Measurements from ENCODE around the gene FAAP100.

Gene FAAP100

DNA sequence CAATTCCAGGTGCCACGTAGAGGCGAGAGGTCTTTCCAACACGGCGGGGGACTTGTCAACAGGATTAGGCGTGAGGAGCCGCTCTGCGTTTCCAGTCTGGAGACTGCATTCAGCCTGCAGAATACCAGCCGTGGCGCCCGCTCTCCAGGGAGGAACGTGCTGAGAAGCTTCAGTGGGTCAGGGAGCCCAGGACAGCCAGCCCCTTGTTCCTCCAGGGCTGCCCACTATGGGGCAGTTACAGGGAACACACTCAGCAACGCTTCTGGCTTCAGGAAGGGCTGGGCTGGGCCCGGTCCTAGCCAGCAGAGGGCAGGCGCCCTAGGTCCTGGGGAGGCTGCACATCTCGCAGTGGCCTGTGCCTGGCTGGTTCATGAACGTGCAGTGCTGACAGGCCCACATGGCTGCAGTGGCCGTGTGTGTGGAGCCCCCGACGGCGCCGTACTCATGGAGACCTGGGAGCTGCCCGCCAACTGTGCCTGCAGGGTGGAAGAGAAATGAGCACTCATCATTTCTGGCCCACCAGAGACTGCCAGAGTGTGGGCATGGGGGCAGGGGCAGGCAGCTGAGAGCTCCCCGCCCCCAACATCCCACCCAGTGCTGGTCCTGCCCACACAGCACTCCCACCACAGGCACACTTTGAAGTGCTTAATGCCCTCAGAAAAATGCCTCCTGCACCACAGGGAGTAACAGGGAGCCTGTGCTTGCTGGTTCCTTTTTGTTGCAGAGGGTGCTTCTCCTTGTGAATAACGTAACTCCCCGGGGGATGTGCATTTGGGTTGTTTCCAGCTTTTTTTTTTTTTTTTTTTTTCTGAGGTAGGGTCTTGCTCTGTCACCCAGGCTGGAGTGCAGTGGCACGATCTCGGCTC is 7.0 kb upstream of the FAAP100 start:
- peaks cover 35% of the 10 kb centered on the region for H3K36me3 Mint-ChIP-seq (ENCODE audit: low read depth)
- no peaks in the 10 kb centered on the region for H3K27me3 Mint-ChIP-seq (ENCODE audit: low read depth, poor library complexity)
- no peaks in the 10 kb centered on the region for H3K9me3 Mint-ChIP-seq
- H3K27ac Mint-ChIP-seq, result no peak overlapping the region
- peaks cover 3% of the 10 kb centered on the region for H3K4me1 Mint-ChIP-seq
- TF ChIP-seq, protein P1, sequence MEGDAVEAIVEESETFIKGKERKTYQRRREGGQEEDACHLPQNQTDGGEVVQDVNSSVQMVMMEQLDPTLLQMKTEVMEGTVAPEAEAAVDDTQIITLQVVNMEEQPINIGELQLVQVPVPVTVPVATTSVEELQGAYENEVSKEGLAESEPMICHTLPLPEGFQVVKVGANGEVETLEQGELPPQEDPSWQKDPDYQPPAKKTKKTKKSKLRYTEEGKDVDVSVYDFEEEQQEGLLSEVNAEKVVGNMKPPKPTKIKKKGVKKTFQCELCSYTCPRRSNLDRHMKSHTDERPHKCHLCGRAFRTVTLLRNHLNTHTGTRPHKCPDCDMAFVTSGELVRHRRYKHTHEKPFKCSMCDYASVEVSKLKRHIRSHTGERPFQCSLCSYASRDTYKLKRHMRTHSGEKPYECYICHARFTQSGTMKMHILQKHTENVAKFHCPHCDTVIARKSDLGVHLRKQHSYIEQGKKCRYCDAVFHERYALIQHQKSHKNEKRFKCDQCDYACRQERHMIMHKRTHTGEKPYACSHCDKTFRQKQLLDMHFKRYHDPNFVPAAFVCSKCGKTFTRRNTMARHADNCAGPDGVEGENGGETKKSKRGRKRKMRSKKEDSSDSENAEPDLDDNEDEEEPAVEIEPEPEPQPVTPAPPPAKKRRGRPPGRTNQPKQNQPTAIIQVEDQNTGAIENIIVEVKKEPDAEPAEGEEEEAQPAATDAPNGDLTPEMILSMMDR (IDR thresholded peaks at IDR 0.05), result no peak
- no peak overlapping the region for H3K4me3 Mint-ChIP-seq
- no peak for DNase-seq

DNA sequence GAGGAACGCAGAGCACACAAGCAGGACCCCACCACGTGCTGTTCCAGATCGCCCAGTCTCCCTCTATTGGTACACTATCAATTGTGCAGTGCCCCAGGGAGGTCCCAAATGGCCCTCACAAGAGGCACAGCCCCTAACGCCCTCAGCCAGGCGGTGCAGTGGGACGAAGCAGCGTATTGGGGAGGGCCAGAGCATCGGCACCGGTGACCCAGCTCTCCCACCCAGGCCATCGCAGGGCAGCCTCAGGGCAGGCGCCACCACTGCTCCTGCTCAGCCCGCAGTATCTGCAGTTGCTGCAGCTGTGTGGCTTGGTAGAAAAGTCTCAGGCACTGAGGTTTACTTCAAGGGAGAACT is 5.9 kb upstream of the FAAP100 start:
- peaks cover 27% of the 10 kb centered on the region for H3K36me3 Mint-ChIP-seq (ENCODE audit: low read depth)
- no peak for DNase-seq
- no peak overlapping the region for H3K27ac Mint-ChIP-seq
- H3K9me3 Mint-ChIP-seq, result no peaks in the 10 kb centered on the region
- TF ChIP-seq, protein P1 (IDR thresholded peaks at IDR 0.05), result no peak
- peaks cover 14% of the 10 kb centered on the region for H3K4me1 Mint-ChIP-seq
- H3K4me3 Mint-ChIP-seq, result no peak overlapping the region
- no peaks in the 10 kb centered on the region for H3K27me3 Mint-ChIP-seq (ENCODE audit: low read depth, poor library complexity)

DNA sequence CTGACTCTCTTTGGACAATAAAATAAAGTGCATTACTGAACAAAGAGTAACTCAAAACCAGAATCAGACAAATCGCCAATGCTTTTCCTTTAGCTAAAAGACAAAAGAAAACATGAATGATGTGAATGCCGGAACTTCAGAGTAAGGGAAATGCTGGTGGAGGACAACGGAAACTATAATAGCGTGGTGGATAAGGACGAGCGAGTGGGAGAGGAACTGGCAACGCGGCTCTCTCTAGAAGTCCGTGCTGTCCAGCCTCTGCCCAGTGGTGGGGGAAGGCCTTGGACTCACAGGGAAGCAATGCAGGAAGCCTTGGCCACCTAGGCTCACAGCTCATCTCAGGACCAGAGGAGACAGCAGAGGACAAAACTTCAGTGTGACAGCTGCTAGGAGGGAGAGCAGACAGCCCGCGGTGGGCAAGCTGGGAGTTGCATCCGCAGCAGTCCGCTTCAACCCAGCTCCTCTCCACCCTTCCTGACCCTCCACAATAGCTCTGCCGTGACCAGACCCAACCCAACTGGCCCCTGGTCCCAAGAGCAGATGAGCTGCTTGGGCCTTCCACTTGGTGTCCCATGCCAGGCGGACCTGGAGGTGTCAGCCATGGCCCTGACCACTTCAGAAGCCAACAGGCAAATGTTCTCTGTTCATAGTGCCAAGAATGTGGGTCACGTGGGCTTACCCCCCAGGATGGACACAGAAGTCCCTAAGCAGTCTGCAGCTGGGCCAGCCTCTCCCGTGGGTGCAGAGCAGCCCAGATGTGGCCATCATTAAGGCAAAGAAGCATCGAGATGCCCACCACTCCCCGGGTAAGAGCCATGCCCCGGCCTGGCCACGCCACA is 5.3 kb upstream of the FAAP100 start:
- H3K36me3 Mint-ChIP-seq (ENCODE audit: low read depth), result peaks cover 23% of the 10 kb centered on the region
- H3K27ac Mint-ChIP-seq, result peak overlapping the region; percentile 37
- H3K4me3 Mint-ChIP-seq, result no peak overlapping the region
- DNase-seq, result no peak
- TF ChIP-seq, protein P1 (IDR thresholded peaks at IDR 0.05), result no peak
- peaks cover 17% of the 10 kb centered on the region for H3K4me1 Mint-ChIP-seq
- no peaks in the 10 kb centered on the region for H3K27me3 Mint-ChIP-seq (ENCODE audit: low read depth, poor library complexity)
- no peaks in the 10 kb centered on the region for H3K9me3 Mint-ChIP-seq

DNA sequence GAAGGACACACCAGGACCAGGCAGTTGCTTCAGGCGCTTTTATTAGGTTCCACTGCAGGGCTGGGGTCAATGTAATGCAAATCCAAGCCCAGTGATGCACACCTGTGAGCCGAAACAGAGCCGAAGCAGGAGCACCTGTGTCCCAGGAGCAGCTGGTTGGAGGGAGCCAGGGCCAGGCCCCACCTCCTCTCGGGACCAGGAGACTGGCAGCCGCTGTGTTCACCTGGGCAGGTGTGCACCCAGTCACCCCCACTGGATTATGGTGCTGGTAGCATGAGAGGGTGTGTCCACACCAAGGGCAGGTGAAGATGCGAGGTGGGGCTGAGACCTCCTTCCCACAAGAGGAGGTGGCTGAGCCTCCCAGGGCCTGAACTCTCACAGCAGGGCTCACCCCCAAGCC is 4.7 kb upstream of the FAAP100 start:
- no peak for DNase-seq
- no peak overlapping the region for H3K27ac Mint-ChIP-seq
- peaks cover 17% of the 10 kb centered on the region for H3K4me1 Mint-ChIP-seq
- TF ChIP-seq, protein P1 (IDR thresholded peaks at IDR 0.05), result no peak
- peaks cover 21% of the 10 kb centered on the region for H3K36me3 Mint-ChIP-seq (ENCODE audit: low read depth)
- H3K4me3 Mint-ChIP-seq, result no peak overlapping the region
- no peaks in the 10 kb centered on the region for H3K9me3 Mint-ChIP-seq
- no peaks in the 10 kb centered on the region for H3K27me3 Mint-ChIP-seq (ENCODE audit: low read depth, poor library complexity)

DNA sequence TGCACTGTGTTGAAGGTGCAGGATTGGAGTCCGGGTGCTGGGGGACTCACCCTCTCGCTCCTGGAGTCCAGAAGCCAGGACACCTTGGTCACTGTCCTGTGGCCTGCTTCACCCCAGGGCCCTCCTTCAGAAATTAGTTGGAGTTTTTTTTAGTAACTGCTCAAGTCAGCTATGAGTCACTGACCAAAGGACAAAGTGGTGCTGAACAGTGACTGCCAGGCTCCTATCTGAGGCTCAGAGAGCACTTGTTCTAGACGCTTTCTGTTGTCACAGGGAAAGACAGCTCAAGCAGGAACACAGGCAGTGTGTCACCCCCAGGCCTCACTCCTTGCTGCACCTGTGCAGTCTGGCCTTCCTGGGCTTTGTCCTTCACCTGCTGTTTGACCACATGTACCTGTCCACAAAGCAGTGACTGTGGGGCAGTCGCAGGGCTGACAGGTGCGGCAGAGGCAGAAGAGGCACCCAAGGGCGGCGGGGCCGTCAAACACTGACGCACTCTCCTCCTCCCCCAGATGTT is 4.1 kb upstream of the FAAP100 start:
- Mint-ChIP-seq H3K27ac (no peak overlapping the region), H3K27me3 (ENCODE audit: low read depth, poor library complexity) (no peaks in the 10 kb centered on the region), H3K36me3 (ENCODE audit: low read depth) (peaks cover 17% of the 10 kb centered on the region), H3K9me3 (no peaks in the 10 kb centered on the region), H3K4me3 (no peak overlapping the region), H3K4me1 (peaks cover 22% of the 10 kb centered on the region)
- TF ChIP-seq, protein P1 (IDR thresholded peaks at IDR 0.05), result no peak
- no peak for DNase-seq

Measured in nephron progenitor cell (in vitro differentiated cells).